Hepatocyte (in vitro differentiated cells): ENCODE measurements around the gene FOXA1.

ENCODE experiments used
- EZH2 ChIP-seq: fragments of 200-600 bp; sonication (generic); IDR thresholded peaks from 2 replicates; pipeline ENCODE4 v1.6.1; 2016; ENCODE audit warnings: antibody characterized with exemption, mild to moderate bottlenecking, borderline replicate concordance
- TF ChIP-seq, protein P1 (sequence below): fragments of 200-600 bp; sonication (generic); IDR thresholded peaks from 2 replicates; pipeline ENCODE4 v1.5.1; 2016; ENCODE audit warnings: antibody characterized with exemption, mild to moderate bottlenecking; ENCODE audit not compliant: poor library complexity

DNA sequence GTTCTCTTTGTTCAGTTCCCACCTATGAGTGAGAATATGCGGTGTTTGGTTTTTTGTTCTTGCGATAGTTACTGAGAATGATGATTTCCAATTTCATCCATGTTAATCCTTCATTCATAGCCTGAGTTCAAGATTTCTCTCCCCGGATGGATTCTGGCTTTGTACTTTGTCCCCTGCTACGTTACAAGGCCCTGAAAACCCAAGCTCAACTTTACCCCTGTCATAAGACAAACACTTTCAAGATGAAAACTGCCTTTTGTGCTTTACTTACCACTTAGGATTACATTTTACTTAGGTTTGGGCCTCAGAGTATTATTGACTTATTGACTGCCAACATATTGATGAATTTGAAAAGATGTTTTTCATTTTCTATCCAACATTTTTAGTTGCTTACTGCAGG lies 36.3 kb downstream of the FOXA1 start:
- no peak for TF ChIP-seq EZH2
- TF ChIP-seq, protein P1, sequence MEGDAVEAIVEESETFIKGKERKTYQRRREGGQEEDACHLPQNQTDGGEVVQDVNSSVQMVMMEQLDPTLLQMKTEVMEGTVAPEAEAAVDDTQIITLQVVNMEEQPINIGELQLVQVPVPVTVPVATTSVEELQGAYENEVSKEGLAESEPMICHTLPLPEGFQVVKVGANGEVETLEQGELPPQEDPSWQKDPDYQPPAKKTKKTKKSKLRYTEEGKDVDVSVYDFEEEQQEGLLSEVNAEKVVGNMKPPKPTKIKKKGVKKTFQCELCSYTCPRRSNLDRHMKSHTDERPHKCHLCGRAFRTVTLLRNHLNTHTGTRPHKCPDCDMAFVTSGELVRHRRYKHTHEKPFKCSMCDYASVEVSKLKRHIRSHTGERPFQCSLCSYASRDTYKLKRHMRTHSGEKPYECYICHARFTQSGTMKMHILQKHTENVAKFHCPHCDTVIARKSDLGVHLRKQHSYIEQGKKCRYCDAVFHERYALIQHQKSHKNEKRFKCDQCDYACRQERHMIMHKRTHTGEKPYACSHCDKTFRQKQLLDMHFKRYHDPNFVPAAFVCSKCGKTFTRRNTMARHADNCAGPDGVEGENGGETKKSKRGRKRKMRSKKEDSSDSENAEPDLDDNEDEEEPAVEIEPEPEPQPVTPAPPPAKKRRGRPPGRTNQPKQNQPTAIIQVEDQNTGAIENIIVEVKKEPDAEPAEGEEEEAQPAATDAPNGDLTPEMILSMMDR, result no peak
